HuH-7.5 (cell line): ENCODE data around the gene SH3D21.

ENCODE experiments used
- DNase-seq: peaks from one replicate; pipeline ENCODE4 v3.0.0; 2011; ENCODE audit warnings: low spot score

SH3D21 gene

GRCh38 chr1:36306210-36306901, at the start of gene SH3D21:
SH3D21 (plus strand) TSS chr1:36306368; CDS start chr1:36306421, 53 bp downstream.
- DNase-seq, result peak; percentile 67

GRCh38 chr1:36256558-36257374, 49.4 kb upstream of the SH3D21 start:
- no peak for DNase-seq

- DNase-seq, result no peak
Observed at GRCh38 chr1:36257375-36257767, 48.8 kb upstream of the SH3D21 start.

- DNase-seq, result no peak
Observed at GRCh38 chr1:36258960-36259344, 47.2 kb upstream of the SH3D21 start.

GRCh38 chr1:36268981-36269380, 37.2 kb upstream of the SH3D21 start:
- no peak for DNase-seq

- DNase-seq, result peak; percentile 23
Observed at GRCh38 chr1:36269408-36269838, 36.7 kb upstream of the SH3D21 start.

GRCh38 chr1:36273024-36273423, 33.1 kb upstream of the SH3D21 start:
- DNase-seq, result no peak

GRCh38 chr1:36274201-36274600, 32.0 kb upstream of the SH3D21 start:
- DNase-seq, result no peak

- no peak for DNase-seq
Observed at GRCh38 chr1:36276688-36277087, 29.5 kb upstream of the SH3D21 start.

- DNase-seq, result no peak
Observed at GRCh38 chr1:36279110-36279788, 26.9 kb upstream of the SH3D21 start.

- no peak for DNase-seq
Observed at GRCh38 chr1:36279789-36280296, 26.3 kb upstream of the SH3D21 start.

- DNase-seq, result no peak
Observed at GRCh38 chr1:36284061-36284460, 22.1 kb upstream of the SH3D21 start.

- DNase-seq, result no peak
Observed at GRCh38 chr1:36284517-36284916, 21.7 kb upstream of the SH3D21 start.

- peak; percentile 51 for DNase-seq
Observed at GRCh38 chr1:36285443-36286101, 20.6 kb upstream of the SH3D21 start.

- no peak for DNase-seq
Observed at GRCh38 chr1:36286802-36287201, 19.4 kb upstream of the SH3D21 start.

- DNase-seq, result no peak
Observed at GRCh38 chr1:36287595-36287994, 18.6 kb upstream of the SH3D21 start.

GRCh38 chr1:36295390-36295789, 10.8 kb upstream of the SH3D21 start:
- no peak for DNase-seq

- DNase-seq, result no peak
Observed at GRCh38 chr1:36297062-36297461, 9.1 kb upstream of the SH3D21 start.

- no peak for DNase-seq
Observed at GRCh38 chr1:36298640-36299039, 7.5 kb upstream of the SH3D21 start.

GRCh38 chr1:36300526-36300925, 5.6 kb upstream of the SH3D21 start:
- DNase-seq, result no peak

- DNase-seq, result no peak
Observed at GRCh38 chr1:36301220-36301619, 4.9 kb upstream of the SH3D21 start.

GRCh38 chr1:36303244-36303643, 2.9 kb upstream of the SH3D21 start:
- DNase-seq, result no peak
